Mammary epithelial cell (primary cell): ENCODE results near the gene PIK3R1.

Source experiments
- CTCF ChIP-seq, 2 donors: IDR thresholded peaks in 1 of 2; conservative IDR thresholded peaks in 1 of 2; 2 replicates each; pipeline ENCODE4 v1.5.1; 2011 to 2012; ENCODE audit warnings: inconsistent platforms in 2 of 2, low read length in 2 of 2, mild to moderate bottlenecking in 2 of 2, control low read depth in 1 of 2, low read depth in 1 of 2; ENCODE audit not compliant: insufficient read depth in 1 of 2; ENCODE audit errors: extremely low read depth in 1 of 2
- EZH2 ChIP-seq: IDR thresholded peaks from 2 replicates; pipeline ENCODE4 v1.6.1; 2012; ENCODE audit warnings: low read length, inconsistent platforms, borderline replicate concordance

- TF ChIP-seq CTCF (conservative IDR thresholded peaks at IDR 0.05 in 1 of 2, IDR thresholded peaks at IDR 0.05 in 1 of 2; ENCODE audit: extremely low read depth in 1 of 2, insufficient read depth in 1 of 2, low read depth in 1 of 2, low read length in 2 of 2) (no peak), EZH2 (no peak)
Measured at GRCh38 chr5:68299105-68299504, 83.5 kb downstream of the PIK3R1 start.
